HCT116 (cell line): ENCODE results near the gene SF3B4.

ENCODE experiments used
- CEBPB ChIP-seq: IDR thresholded peaks from 2 replicates; pipeline ENCODE4 v1.6.1; 2012; ENCODE audit warnings: low read depth
- CTCF ChIP-seq, 3 experiments: fragments of 200-600 bp in 1 of 3; sonication (generic) in 1 of 3; IDR thresholded peaks in 2 of 3; conservative IDR thresholded peaks in 1 of 3; 2 replicates each; pipeline ENCODE4 v1.5.1; 2012 to 2017; ENCODE audit warnings: low read depth in 2 of 3, low read length in 2 of 3, antibody characterized with exemption in 1 of 3, borderline replicate concordance in 1 of 3, control low read depth in 1 of 3, mild to moderate bottlenecking in 1 of 3, mixed read lengths in 1 of 3, mixed run types in 1 of 3, moderate library complexity in 1 of 3; ENCODE audit not compliant: insufficient read depth in 1 of 3
- EZH2phosphoT487 ChIP-seq: fragments of 200-600 bp; IDR thresholded peaks from 2 replicates; pipeline ENCODE4 v1.6.1; 2018; ENCODE audit warnings: antibody characterized with exemption, borderline replicate concordance
- MAX ChIP-seq: IDR thresholded peaks from 2 replicates; pipeline ENCODE4 v1.6.1; 2012
- SP1 ChIP-seq: IDR thresholded peaks from 2 replicates; pipeline ENCODE4 v1.6.1; 2012; ENCODE audit warnings: low read depth

GRCh38 chr1:149925345-149925744 lies 2.3 kb downstream of the SF3B4 start:
- no peak for TF ChIP-seq CEBPB
- no peak for TF ChIP-seq CTCF (IDR thresholded peaks at IDR 0.05 in 2 of 3, conservative IDR thresholded peaks at IDR 0.05 in 1 of 3; ENCODE audit: borderline replicate concordance in 1 of 3, insufficient read depth in 1 of 3, low read depth in 2 of 3, low read length in 2 of 3)
- TF ChIP-seq EZH2phosphoT487, result no peak
- no peak for TF ChIP-seq MAX
- TF ChIP-seq SP1, result no peak
